Measurements from ENCODE around the gene DSN1. TPM values are rescaled to one million over a fixed set of nuclear protein-coding genes. Genes with fewer than 3 reads are reported as not detected.

Gene DSN1
- total RNA-seq, result 8.7 and 15.0 TPM in 2 replicates

DNA sequence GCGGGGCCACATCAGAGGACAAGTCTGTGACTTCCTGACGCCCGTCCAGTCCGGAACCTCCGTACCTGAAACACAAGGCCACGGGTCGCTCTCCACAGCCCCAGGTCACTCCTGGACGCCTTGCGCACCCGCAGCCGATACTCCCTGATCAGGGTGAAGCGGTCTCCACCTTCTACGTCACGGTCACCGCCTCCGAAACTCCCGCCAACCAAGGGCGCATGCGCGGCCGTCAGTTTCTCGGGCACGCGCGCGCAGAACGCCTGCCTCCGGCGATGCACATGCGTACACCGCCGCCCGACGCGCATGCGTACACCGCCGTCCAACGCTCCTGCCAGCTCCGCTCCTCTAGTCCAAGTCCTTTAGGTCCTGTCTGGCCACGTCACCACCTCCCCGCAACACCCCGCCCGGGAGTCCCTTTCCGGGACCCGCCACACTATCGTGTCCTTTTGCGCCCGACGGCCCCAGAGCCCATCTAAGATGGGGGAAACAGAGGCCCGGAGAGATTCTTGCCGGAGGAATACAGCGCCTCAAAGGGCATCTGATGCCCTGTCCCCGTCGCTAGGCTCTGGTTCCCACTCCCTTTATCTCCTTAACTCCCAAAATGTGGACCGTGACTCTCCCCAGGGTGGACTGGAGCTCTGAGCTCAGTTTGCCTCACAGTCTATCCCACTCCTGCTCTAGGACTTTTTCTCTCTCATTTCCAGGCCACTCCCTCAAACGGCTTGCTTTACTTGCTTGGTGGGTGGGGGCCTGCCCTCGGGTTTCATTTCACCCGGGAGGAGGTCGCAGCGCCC, at the start of gene DSN1:
Gene DSN1 (minus strand): TSS at position 167 of the 794 bp plus-strand sequence. CDS start 2,305 bp downstream, outside the sequence.

DNA sequence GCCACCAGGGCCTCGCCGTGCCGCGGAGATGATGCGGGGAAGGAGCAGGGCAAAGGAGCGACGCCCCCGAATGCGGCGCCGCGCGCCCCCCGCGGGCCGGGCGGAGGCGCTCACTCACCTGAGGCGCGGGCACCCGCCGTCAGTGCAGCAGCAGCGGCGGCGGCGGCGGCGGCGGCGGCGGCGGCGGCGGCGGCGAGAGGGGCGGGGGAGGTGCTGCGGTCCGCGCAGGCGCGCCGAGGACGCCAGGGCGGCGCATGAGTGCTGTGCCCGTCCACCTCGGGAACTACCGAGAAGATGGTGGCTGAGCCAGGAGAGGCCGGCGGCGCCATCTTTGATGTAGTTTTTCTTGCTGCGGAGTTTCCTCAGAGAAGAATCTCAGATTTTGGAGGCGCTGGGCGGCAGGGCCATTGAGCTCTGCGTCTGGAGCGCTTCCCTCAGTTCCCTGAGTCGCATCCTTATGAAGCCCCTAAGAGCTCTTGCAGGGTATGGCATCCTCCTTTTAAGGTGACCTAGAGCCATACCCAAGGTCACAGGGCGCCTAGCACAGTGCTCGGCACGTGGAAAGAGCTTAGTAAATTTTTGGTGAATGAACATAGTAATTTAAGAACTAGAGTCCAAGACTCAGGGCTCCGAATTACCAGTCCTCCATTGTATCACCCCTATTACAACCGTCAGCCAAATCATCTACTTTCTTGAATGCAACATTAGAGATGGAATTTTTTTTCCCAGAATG, 27.5 kb downstream of the DSN1 start, which contains the start of gene NDRG3:
Gene NDRG3 (minus strand): TSS at position 164 of the 733 bp plus-strand sequence. CDS start 24,355 bp downstream, outside the sequence.

Other genes with a start within 250 kb of the DSN1 start
- gene MYL9, start 232.2 kb downstream of the DSN1 start, total RNA-seq, result 4.8 and 5.4 TPM in 2 replicates
- 11.0 and 14.7 TPM in 2 replicates for gene TGIF2, start 200.2 kb downstream of the DSN1 start, total RNA-seq
- 150 and 156 TPM in 2 replicates for gene RAB5IF, start 168.0 kb downstream of the DSN1 start, total RNA-seq
- not detected in 2 replicates for gene SLA2, start 127.6 kb downstream of the DSN1 start, total RNA-seq
- gene NDRG3, start 27.7 kb downstream of the DSN1 start, total RNA-seq, result 12.4 and 18.4 TPM in 2 replicates
- gene TLDC2, start 102.4 kb upstream of the DSN1 start, total RNA-seq, result not detected in 2 replicates
- 7.4 and 8.3 TPM in 2 replicates for gene SAMHD1, start 177.9 kb upstream of the DSN1 start, total RNA-seq

Measured in airway epithelial cell (primary cell).